ENCODE results near the gene G6PC2.
A peak's percentile ranks its signal among the peaks of the same experiment; 100 is the strongest.
"Not testable (repeated sequence)": the region's sequence is repeated elsewhere in the genome, so short reads cannot be mapped to it uniquely, and the experiment has no call there.

The G6PC2 gene

GRCh38 chr2:168874368-168875054, 26.6 kb upstream of the G6PC2 start:
- TF ChIP-seq CTCF (IDR thresholded peaks at IDR 0.05; ENCODE audit: insufficient read depth, low read depth, low read length, missing control alignments), result no peak
- no peak for DNase-seq (ENCODE audit: low read depth)
- no peak overlapping the region for H3K4me3 ChIP-seq (ENCODE audit: low read length)

- not testable (repeated sequence) for DNase-seq (ENCODE audit: low read depth); H3K4me3 ChIP-seq (ENCODE audit: low read length)
Observed at GRCh38 chr2:168882163-168882562, 18.9 kb upstream of the G6PC2 start.

DNA sequence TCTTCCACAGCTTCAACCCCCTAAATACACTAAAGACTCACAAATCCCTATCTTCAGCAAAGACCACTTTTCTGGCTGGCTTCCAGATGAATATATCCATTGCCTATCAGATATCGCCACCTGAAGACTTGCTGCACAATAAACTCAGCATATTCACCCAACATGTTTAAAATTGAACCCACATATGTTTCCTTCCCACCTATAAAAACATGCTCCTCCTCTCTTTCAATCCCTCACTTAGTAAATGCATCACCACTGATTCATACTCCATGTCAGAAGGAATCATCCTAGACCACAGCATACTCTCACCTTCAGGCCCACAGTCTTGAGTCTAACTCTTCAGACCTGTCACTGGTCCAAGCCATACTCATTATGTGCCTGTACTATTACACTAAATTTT, 16.1 kb upstream of the G6PC2 start:
- H3K4me3 ChIP-seq (ENCODE audit: low read length), result no peak overlapping the region
- DNase-seq (ENCODE audit: low read depth), result peak; percentile 67
- TF ChIP-seq CTCF (IDR thresholded peaks at IDR 0.05; ENCODE audit: insufficient read depth, low read depth, low read length, missing control alignments), result no peak

- peak overlapping the region; percentile 80 for H3K4me3 ChIP-seq (ENCODE audit: low read length)
- DNase-seq (ENCODE audit: low read depth), result no peak
- no peak for TF ChIP-seq CTCF (IDR thresholded peaks at IDR 0.05; ENCODE audit: insufficient read depth, low read depth, low read length, missing control alignments)
Observed at GRCh38 chr2:168889635-168890005, 11.5 kb upstream of the G6PC2 start.

GRCh38 chr2:168890006-168890782, 10.9 kb upstream of the G6PC2 start, which contains the start of gene SPC25:
SPC25 (minus strand) TSS chr2:168890430; CDS start chr2:168889519, 911 bp downstream.
- DNase-seq (ENCODE audit: low read depth), result peak; percentile 88
- no peak for TF ChIP-seq CTCF (IDR thresholded peaks at IDR 0.05; ENCODE audit: insufficient read depth, low read depth, low read length, missing control alignments)
- H3K4me3 ChIP-seq (ENCODE audit: low read length), result peak within 1 kb of the TSS; percentile 80

GRCh38 chr2:168892327-168892726, 8.8 kb upstream of the G6PC2 start:
- no peak overlapping the region for H3K4me3 ChIP-seq (ENCODE audit: low read length)
- no peak for DNase-seq (ENCODE audit: low read depth)
- no peak for TF ChIP-seq CTCF (IDR thresholded peaks at IDR 0.05; ENCODE audit: insufficient read depth, low read depth, low read length, missing control alignments)

DNA sequence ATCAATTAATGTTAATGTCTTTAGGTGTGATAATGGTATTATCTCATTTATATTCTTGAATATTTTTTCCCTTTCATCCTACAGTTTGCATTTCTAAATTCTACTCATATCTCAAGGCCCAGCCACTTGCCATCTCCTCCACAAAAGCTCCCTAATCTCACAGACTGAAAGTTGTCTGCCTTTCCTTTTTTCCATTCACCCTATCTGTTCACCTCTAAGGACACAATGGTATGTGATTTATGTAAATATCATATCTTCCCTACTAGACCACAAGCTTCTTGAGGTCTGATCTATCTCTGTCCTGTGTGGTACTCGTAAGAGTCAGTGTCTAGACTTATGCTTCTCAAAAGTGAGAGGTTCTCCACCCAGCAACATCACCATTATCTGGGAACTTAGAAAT, 7.0 kb upstream of the G6PC2 start:
- no peak overlapping the region for H3K4me3 ChIP-seq (ENCODE audit: low read length)
- no peak for TF ChIP-seq CTCF (IDR thresholded peaks at IDR 0.05; ENCODE audit: insufficient read depth, low read depth, low read length, missing control alignments)
- no peak for DNase-seq (ENCODE audit: low read depth)

All from epithelial cell of esophagus (primary cell).